GM19099 (cell line): Measurements from ENCODE around the gene OR8S1.

ENCODE experiments used
- POLR2A ChIP-seq: IDR thresholded peaks from 3 replicates; pipeline ENCODE4 v1.6.1; 2011; ENCODE audit warnings: low read depth; ENCODE audit not compliant: insufficient read length; ENCODE audit errors: extremely low read depth

OR8S1 gene

DNA sequence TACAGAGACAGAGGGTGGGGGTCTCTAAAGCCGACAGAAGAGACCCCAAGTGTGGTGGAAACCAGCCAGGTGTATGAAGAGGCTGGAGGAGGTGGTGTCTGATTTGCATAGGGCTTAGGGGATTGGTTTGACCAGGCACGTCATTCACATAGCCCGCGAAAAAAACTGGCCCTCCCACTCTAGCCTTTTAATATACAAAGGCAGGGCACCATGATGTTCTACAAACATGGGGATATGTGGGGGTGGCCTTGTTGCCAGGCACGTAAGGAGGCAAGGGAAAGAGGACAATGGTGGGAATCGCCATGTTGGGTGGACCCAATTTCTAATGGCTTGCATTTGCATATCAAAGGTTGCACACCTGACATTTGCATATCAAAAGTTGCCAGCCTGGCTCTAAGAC is 31.2 kb downstream of the OR8S1 start:
- no peak for TF ChIP-seq POLR2A

- no peak for TF ChIP-seq POLR2A
Measured at GRCh38 chr12:48557919-48558318, 32.5 kb downstream of the OR8S1 start.

DNA sequence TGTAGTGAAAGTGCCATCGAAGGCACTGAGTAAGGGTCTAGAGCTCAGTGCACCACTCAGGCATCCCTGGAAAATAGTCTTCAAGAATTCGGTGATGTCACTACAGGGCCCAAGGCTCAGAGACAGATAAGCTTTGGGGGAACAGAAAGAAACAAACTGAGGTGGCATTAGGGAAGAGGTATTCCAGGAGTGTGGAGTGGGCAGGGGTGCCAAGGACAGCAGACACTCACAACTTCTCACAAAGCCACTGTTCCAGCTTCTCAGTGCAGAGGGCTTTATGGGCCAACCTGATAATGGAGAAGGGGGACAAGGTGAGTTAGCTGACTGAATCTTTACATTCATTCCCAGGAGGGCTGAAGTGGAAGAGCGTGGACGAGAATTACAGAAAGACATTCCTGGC is 42.3 kb downstream of the OR8S1 start:
- TF ChIP-seq POLR2A, result no peak

- TF ChIP-seq POLR2A, result no peak
Measured at GRCh38 chr12:48569946-48570345, 44.5 kb downstream of the OR8S1 start, which contains the start of gene LALBA. Gene LALBA (minus strand): TSS chr12:48570046. CDS start chr12:48570020, 26 bp downstream.

GRCh38 chr12:48572326-48572725 is 46.9 kb downstream of the OR8S1 start:
- TF ChIP-seq POLR2A, result no peak
